Left ventricle myocardium inferior (tissue), 1 donor: ENCODE results near the gene RBMXL2. TPM values are rescaled to one million over a fixed set of nuclear protein-coding genes. Genes with fewer than 3 reads are reported as not detected.

Source experiments
- DNase-seq: peaks from one replicate; pipeline ENCODE4 v3.0.0-alpha.2; 2020
- H3K27ac ChIP-seq: fragments of 200-600 bp; replicated peaks from 2 replicates; pipeline ENCODE4 v1.8.0; 2021
- H3K27me3 ChIP-seq: fragments of 200-600 bp; 2 replicates; pipeline ENCODE4 v1.8.0; 2021; ENCODE audit warnings: low read depth
- H3K36me3 ChIP-seq: fragments of 200-600 bp; 2 replicates; pipeline ENCODE4 v1.8.0; 2021
- H3K4me1 ChIP-seq: fragments of 200-600 bp; 2 replicates; pipeline ENCODE4 v1.8.0; 2021
- H3K4me3 ChIP-seq: fragments of 200-600 bp; 2 replicates; pipeline ENCODE4 v1.8.0; 2021; ENCODE audit warnings: mild to moderate bottlenecking, moderate library complexity
- H3K9me3 ChIP-seq: fragments of 200-600 bp; replicated peaks from 2 replicates; pipeline ENCODE4 v1.8.0; 2021
- CTCF ChIP-seq: fragments of 200-600 bp; IDR thresholded peaks from 2 replicates; pipeline ENCODE4 v1.8.0; 2021; ENCODE audit warnings: antibody characterized with exemption, mild to moderate bottlenecking, borderline replicate concordance
- intact Hi-C: fragments of 100-400 bp; cut with micrococcal nuclease; formaldehyde crosslinking; loops from one replicate; pipeline ENCODE4 v1.11.0; 2022
- total RNA-seq: library from RNA; stranded (reverse); fragmentation: NEBNext Ultra II Directional; extraction: Animal tissue kit (Norgen Biotek cat#: 25700); gene quantifications from one replicate; pipeline ENCODE4 v1.2.1, GENCODE V29; 2021
- donor health status: DM: no; HTN: yes; CAD: no; lungs with severe emphysema.

The RBMXL2 gene
- total RNA-seq, 1 donor from 2014 or later, result not detected

- no peak overlapping the region for H3K27ac ChIP-seq
- H3K4me3 ChIP-seq, result no peak overlapping the region
- peaks cover 62% of the 10 kb centered on the region for H3K27me3 ChIP-seq
- intact Hi-C loops, result no loop called here
- no peaks in the 10 kb centered on the region for H3K4me1 ChIP-seq
- no peaks in the 10 kb centered on the region for H3K36me3 ChIP-seq
- H3K9me3 ChIP-seq, result no peaks in the 10 kb centered on the region
- no peak for TF ChIP-seq CTCF
- DNase-seq, result no peak
These were observed 27.6 kb downstream of the RBMXL2 start for GRCh38 chr11:7116370-7116769.

- no peak overlapping the region for H3K4me3 ChIP-seq
- no peak overlapping the region for H3K27ac ChIP-seq
- no peak for DNase-seq
- no peaks in the 10 kb centered on the region for H3K36me3 ChIP-seq
- no peaks in the 10 kb centered on the region for H3K9me3 ChIP-seq
- no peaks in the 10 kb centered on the region for H3K4me1 ChIP-seq
- intact Hi-C loops, result no loop called here
- TF ChIP-seq CTCF, result no peak
- no peaks in the 10 kb centered on the region for H3K27me3 ChIP-seq
These were observed 49.3 kb downstream of the RBMXL2 start for GRCh38 chr11:7138051-7138450.

Other genes starting within 250 kb of the RBMXL2 start
- gene OR10A5, start 243.3 kb upstream of the RBMXL2 start, total RNA-seq, result not detected
- not detected for gene OR10A2, start 225.9 kb upstream of the RBMXL2 start, total RNA-seq
- gene OR10A4, start 212.4 kb upstream of the RBMXL2 start, total RNA-seq, result not detected
- gene OR2D2, start 196.5 kb upstream of the RBMXL2 start, total RNA-seq, result not detected
- gene OR2D3, start 168.0 kb upstream of the RBMXL2 start, total RNA-seq, result not detected
- gene ZNF215, start 162.6 kb upstream of the RBMXL2 start, total RNA-seq, result 0.77 TPM
- gene ZNF214, start 68.7 kb upstream of the RBMXL2 start, total RNA-seq, result 0.96 TPM
- not detected for gene NLRP14, start 68.5 kb upstream of the RBMXL2 start, total RNA-seq
- 0.08 TPM for gene SYT9, start 162.9 kb downstream of the RBMXL2 start, total RNA-seq